HFFc6 (cell line): Measurements from ENCODE around the gene TEX14. TPM values are rescaled to one million over a fixed set of nuclear protein-coding genes. Genes with fewer than 3 reads are reported as not detected.

ENCODE experiments used
- DNase-seq: peaks from one replicate; pipeline ENCODE4 v3.0.0-alpha.2; 2018
- H3K27ac Mint-ChIP-seq: 2 replicates; pipeline ENCODE4 v1.8.0; 2020; ENCODE audit warnings: mild to moderate bottlenecking, mixed read lengths
- H3K27me3 Mint-ChIP-seq: 2 replicates; pipeline ENCODE4 v1.8.0; 2021; ENCODE audit warnings: mild to moderate bottlenecking, moderate library complexity, mixed read lengths; ENCODE audit not compliant: insufficient read depth
- H3K36me3 Mint-ChIP-seq: 2 replicates; pipeline ENCODE4 v1.8.0; 2021; ENCODE audit warnings: low read depth, mixed read lengths
- H3K4me1 Mint-ChIP-seq: 2 replicates; pipeline ENCODE4 v1.8.0; 2020; ENCODE audit warnings: low read depth, mixed read lengths
- H3K4me3 Mint-ChIP-seq: 2 replicates; pipeline ENCODE4 v1.8.0; 2020; ENCODE audit warnings: mild to moderate bottlenecking, moderate library complexity, mixed read lengths
- H3K9me3 Mint-ChIP-seq: 2 replicates; pipeline ENCODE4 v1.8.0; 2020; ENCODE audit warnings: mild to moderate bottlenecking, mixed read lengths
- total RNA-seq, 6 experiments: library from RNA; stranded (reverse); fragmentation: NEBNext Ultra II Directional; extraction: Animal tissue kit (Norgen Biotek cat#: 25700); gene quantifications; 2 replicates in 1 of 6; 3 replicates in 5 of 6; pipeline ENCODE4 v1.2.3, GENCODE V29; 2021
- TF ChIP-seq, protein P1 (sequence below): fragments of 200-600 bp; sonication (generic); IDR thresholded peaks from 2 replicates; pipeline ENCODE4 v1.5.0; 2021; ENCODE audit warnings: antibody characterized with exemption, mild to moderate bottlenecking

The TEX14 gene
- total RNA-seq, 6 experiments from 2014 or later, result 0.20 TPM; not detected in 5

DNA sequence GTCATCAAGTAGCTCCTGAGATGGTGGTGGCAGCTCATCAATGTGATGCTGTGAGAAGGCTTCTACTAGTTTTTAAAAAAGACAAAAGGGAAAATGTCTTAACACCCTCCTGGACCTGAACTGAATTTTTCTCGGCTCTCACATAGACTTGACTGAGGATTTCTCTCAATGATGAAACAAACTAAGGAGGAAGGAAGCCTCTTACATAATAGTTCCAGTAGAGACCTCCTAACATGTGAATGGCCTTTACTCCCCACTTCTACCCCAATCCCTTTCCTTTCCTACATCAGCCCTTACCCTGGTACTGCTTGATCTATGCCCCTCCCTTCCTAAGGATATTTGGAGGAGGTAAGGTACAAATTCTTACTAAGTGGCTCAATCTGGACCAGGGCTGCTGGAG, 122.6 kb downstream of the TEX14 start:
- DNase-seq, result no peak
- H3K9me3 Mint-ChIP-seq, result no peaks in the 10 kb centered on the region
- peaks cover 3% of the 10 kb centered on the region; the same call in 1 of the 2 replicates for H3K27me3 Mint-ChIP-seq
- H3K36me3 Mint-ChIP-seq, result no peaks in the 10 kb centered on the region
- no peak overlapping the region for H3K27ac Mint-ChIP-seq
- TF ChIP-seq, protein P1, sequence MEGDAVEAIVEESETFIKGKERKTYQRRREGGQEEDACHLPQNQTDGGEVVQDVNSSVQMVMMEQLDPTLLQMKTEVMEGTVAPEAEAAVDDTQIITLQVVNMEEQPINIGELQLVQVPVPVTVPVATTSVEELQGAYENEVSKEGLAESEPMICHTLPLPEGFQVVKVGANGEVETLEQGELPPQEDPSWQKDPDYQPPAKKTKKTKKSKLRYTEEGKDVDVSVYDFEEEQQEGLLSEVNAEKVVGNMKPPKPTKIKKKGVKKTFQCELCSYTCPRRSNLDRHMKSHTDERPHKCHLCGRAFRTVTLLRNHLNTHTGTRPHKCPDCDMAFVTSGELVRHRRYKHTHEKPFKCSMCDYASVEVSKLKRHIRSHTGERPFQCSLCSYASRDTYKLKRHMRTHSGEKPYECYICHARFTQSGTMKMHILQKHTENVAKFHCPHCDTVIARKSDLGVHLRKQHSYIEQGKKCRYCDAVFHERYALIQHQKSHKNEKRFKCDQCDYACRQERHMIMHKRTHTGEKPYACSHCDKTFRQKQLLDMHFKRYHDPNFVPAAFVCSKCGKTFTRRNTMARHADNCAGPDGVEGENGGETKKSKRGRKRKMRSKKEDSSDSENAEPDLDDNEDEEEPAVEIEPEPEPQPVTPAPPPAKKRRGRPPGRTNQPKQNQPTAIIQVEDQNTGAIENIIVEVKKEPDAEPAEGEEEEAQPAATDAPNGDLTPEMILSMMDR, result no peak
- no peaks in the 10 kb centered on the region for H3K4me1 Mint-ChIP-seq
- no peak overlapping the region for H3K4me3 Mint-ChIP-seq

DNA sequence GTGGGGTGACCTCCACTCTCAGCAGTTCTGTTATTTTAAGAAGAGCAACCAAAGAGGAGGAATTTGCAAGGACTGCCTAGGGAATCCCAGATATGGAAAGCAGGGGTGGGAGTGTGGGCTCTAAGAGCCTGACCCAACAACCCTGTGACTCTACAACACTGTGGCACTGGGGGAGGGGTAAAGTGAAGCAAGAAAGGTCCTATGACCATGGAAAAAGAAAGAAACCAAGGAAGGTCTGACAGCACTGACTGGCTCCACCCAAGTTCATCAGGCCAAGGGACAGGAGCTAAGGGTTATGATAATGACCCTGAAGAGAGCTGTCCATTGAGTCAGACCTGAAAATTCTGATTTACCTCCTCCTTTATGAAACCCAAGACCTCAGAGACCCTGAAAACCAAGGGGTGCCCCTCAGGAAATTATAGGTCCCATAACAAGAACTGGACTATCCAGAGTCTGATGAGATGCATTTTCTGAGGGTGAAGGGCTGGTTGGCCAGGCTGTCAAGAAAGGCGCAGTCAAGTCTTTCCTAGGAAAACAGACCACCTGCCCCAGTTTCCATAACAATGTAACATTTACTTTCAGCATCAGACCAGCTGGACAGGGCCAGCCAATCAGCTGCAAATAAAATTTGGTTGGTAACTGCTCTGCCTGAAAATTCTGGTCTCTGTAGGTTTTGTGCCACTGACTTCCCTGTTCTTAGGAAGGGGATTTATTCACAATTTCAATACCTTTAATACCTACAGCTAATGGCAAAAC, 123.6 kb downstream of the TEX14 start:
- no peak overlapping the region for H3K4me3 Mint-ChIP-seq
- H3K9me3 Mint-ChIP-seq, result no peaks in the 10 kb centered on the region
- no peaks in the 10 kb centered on the region for H3K36me3 Mint-ChIP-seq
- no peak overlapping the region for H3K27ac Mint-ChIP-seq
- TF ChIP-seq, protein P1, result no peak
- peaks cover 3% of the 10 kb centered on the region; the same call in 1 of the 2 replicates for H3K27me3 Mint-ChIP-seq
- no peak for DNase-seq
- no peaks in the 10 kb centered on the region for H3K4me1 Mint-ChIP-seq

DNA sequence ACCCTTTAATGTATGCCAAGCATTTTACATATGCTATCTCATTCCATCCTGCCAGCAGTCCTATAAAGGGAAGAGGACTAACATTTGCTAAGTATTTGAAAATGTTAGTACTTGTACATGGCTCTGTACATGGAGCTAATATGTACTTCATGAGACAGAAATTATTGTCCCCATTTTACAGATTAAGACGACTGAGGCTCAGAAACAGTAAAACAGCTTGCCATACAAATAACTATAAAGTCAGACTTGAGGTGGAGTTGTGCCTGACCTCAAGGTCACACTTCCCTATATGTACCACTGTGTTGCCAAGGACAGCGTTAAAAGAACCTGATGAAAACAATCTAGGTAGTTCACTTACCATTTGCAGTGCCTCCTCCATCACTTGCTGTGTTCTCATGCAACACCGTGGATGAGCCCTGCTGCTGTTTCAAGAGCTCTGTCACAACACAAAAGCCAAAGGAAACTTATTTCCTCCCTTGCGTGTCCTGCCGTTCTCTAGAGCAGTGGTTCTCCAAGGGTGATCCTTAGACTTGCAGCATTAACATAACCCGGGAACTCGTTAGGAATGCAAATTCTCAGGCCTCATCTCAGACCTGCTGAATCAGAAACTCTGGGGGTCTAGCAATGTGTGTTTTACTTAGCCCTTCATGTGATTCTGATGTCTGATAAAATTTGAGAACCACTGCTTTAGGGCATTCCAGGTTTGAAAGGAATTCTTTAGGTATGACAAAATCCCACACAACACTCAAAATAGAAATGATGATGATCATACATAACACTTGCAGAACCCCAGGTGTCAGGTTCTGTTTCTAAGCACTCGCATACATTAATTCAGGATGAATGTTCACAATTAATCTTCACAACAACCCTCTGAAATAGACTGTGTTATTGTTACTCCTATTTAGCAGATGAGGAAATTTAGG, 126.2 kb downstream of the TEX14 start:
- no peak overlapping the region for H3K4me3 Mint-ChIP-seq

DNA sequence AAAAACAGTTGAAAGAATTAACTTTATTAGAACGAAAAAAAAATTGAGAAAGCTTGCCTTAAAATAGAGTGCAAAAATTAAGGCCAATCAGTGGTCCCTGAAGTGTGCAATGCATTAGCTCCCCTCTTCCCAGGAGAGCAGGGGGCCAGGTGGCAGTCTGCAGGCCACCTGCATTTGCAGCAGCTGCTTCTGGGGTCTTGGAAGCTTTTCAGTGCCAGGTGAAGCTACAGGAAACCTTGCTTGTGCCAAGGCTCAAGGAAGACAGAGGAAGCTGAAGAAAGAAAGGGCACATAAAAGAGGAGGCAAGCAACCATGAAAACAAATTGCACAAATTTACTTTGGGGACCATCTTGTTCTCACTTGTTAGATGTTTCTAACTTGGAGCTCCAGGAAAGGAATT, 126.9 kb downstream of the TEX14 start:
- TF ChIP-seq, protein P1, result no peak
- Mint-ChIP-seq H3K27me3 (peaks cover 22% of the 10 kb centered on the region), H3K9me3 (no peaks in the 10 kb centered on the region), H3K4me3 (no peak overlapping the region), H3K36me3 (no peaks in the 10 kb centered on the region), H3K4me1 (no peaks in the 10 kb centered on the region), H3K27ac (no peak overlapping the region)
- DNase-seq, result no peak

More for the DNA sequence above, 126.2 kb downstream of the TEX14 start:
- H3K36me3 Mint-ChIP-seq, result no peaks in the 10 kb centered on the region
- H3K4me1 Mint-ChIP-seq, result no peaks in the 10 kb centered on the region
- no peak for DNase-seq
- peaks cover 17% of the 10 kb centered on the region; the same call in 1 of the 2 replicates for H3K27me3 Mint-ChIP-seq
- no peak overlapping the region for H3K27ac Mint-ChIP-seq
- no peaks in the 10 kb centered on the region for H3K9me3 Mint-ChIP-seq
- TF ChIP-seq, protein P1, result no peak

DNA sequence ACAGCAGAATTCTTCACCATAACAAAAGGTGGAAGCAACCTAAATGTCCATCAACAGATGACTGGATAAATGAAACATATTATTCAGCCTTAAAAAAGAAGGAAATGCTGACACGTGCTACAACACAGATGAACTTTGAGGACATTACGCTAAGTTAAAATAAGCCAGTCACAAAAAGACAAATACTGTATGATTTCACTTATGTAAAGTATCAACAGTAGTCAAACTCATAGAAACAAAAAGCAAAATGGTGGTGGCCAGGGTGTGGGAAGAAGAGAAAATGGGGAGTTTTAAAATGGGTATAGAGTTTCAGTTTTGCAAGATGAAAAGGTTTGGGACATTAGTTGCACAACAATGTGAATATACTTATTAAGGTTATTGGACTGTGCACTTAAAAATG, 127.6 kb downstream of the TEX14 start:
- DNase-seq, result no peak
- no peak overlapping the region for H3K27ac Mint-ChIP-seq
- H3K27me3 Mint-ChIP-seq, result peaks cover 25% of the 10 kb centered on the region
- no peaks in the 10 kb centered on the region for H3K4me1 Mint-ChIP-seq
- no peak overlapping the region for H3K4me3 Mint-ChIP-seq
- no peaks in the 10 kb centered on the region for H3K9me3 Mint-ChIP-seq
- H3K36me3 Mint-ChIP-seq, result no peaks in the 10 kb centered on the region
- TF ChIP-seq, protein P1, result no peak
